ENCODE data around the gene NSL1.
A peak's percentile ranks its signal among the peaks of the same experiment; 100 is the strongest.
"Not testable (repeated sequence)": the region's sequence is repeated elsewhere in the genome, so short reads cannot be mapped to it uniquely, and the experiment has no call there.

Gene NSL1, protein sequence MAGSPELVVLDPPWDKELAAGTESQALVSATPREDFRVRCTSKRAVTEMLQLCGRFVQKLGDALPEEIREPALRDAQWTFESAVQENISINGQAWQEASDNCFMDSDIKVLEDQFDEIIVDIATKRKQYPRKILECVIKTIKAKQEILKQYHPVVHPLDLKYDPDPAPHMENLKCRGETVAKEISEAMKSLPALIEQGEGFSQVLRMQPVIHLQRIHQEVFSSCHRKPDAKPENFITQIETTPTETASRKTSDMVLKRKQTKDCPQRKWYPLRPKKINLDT

DNA sequence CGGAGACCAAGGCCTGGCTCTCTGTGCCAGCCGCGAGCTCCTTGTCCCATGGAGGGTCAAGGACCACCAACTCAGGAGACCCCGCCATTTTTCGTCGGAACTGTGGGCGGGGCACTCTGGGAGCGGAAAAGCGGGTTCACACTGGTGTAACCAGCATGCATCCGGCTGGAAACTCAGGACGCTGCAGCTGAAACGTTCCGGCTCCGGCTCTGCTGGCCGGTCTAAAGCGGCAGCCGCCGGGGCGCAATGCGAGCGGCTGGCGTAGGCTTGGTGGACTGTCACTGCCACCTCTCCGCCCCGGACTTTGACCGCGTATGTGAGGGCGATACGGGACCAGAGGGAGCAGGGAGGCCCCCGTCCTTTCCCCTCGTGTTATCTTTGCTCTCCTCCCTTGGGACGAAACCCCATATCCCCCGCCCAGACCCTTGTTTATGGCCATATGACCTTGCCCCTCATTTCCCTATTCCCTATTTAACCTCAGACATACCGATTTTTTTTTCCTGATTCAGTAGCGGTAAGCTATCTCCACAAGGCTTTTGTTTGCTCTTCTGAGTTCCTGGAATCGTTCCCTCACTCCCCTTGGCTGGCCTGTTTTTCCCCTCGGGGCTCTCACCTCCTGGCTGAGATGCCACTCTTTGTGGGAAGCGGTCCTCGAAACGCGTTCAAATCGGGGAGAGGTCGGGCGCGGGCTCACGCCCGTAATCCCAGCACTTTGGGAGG is at the start of gene NSL1, which contains the start of gene TATDN3:
NSL1 (minus strand) TSS at position 102 of the 720 bp plus-strand sequence; CDS start at position 88, 14 bp downstream.
TATDN3 (plus strand) TSS at position 219 of the 720 bp plus-strand sequence; CDS start at position 247, 28 bp downstream.
- peak; percentile 93 for DNase-seq

DNA sequence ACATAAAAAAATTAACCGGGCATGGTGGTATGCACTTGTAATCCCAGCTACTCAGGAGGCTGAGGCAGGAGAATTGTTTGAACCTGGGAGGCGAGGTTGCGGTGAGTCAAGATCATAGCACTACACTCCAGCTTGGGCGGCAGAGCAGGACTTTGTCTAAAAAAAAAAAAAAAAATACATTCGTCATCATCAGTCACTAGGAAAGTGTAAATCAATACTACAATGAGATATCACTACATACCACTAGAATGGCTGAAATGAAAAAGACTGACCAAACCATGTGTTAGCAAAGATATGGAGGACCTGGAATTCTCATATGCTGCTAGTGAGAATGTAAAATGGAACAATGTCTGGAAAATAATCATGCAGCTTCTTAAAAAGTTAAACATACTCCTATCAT is 46.6 kb upstream of the NSL1 start:
- DNase-seq, result no peak

DNA sequence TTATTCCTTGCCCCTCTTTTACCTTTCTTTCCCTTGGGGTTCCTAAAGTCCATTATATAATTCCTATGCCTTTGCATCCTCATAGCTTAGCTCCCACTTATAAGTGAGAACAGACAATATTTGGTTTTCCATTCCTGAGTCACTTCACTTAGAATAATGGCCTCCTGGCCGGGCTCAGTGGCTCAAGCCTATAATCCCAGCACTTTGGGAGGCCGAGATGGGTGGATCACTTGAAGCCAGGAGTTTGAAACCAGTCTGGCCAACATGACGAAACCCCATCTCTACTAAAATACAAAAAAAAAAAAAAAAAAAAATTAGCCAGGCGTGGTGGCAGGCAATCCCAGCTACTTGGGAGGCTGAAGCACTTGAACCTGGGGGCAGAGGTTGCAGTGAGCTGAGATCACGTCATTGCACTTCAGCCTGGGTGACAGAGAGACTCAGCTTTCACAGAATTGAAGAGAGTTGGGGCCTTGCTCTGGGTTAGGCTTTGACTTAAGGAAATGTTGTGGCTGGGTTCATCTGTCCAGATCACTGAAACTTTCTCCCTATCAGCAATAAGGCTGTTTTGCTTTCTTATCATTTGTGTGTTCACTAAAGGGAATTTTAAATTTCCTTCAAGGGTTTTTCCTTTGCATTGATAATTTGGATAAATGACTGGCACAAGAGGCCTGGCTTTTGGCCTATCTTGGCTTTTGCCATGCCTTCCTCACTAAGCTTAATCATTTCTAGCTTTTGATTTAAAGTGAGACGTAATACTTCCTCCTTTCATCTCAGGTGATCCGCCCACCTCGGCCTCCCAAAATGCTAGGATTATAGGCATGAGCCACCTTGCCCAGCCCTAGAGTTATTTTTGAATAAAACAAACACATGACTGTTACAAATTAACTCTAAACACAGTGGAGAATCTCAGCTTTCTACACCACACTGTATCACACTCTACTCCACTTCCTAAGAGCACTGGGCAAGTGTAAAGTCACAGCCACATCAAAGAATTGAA is 41.9 kb upstream of the NSL1 start:
- DNase-seq, result not testable (repeated sequence)

DNA sequence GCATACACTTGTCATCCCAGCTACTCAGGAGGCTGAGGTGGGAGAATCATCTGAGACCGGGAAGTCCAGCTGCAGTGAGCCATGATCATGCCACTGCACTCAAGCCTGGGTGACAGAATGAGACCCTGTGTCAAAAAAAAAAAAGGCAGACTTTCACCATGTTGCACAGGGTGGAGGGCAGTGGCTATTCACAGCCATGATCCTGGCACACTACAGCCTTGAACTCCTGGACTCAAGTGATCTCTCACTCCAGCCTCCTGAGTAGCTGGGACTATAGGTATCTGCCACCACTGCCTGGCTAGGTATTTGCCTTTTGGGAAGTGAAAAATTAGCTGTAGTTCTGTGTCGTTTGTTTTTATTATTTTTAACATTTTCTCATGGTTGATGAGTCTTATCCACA is 36.8 kb upstream of the NSL1 start:
- no peak for DNase-seq

DNA sequence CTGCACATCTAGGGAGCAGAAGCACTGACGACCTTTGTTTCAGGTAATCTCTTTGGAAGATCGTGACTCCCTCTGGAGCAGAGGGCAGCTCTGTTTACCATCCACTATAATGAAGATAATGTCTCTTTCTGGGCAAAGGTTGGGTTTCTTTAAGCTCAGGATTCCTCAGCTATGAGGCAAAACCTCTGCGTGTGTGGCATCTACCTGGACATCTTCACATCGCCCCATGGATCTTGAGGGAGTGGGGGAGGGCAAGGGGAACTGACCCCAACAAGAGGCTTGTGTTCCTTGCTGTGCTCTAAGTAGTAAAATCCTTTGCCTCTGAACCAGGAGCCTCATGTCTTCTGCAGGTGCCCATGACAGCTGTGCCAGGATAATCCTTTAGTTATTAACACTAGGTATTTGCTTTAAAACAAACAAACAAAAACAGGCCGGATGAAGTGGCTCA is 36.3 kb upstream of the NSL1 start:
- DNase-seq, result no peak

DNA sequence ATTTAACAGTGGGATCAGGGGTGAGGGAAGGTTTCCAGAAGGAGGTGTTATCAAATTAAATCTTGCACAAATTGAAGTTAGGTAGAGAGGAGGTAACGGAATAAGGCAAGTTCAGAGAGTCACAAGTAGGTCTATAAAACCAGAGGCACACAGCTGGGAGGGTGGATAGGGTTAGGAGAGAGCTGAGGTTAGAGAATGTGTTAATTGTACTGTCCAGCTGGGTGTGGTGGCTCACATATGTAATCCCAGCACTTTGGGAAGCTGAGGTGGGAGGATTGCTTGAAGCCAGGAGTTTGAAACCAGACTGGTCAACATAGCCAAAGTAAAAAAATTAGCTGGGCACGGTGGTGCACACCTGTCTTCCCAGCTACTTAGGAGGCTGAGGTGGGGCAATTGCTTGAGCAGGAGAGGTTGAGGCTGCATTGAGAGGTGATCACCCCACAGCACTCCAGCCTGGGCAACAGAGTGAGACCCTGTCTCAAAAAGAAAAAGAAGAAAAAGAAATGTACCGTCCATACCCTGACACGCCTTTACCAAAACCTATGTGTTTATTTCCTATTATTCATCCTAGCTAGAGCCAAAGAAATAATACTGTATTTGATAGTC is 35.7 kb upstream of the NSL1 start:
- no peak for DNase-seq

DNA sequence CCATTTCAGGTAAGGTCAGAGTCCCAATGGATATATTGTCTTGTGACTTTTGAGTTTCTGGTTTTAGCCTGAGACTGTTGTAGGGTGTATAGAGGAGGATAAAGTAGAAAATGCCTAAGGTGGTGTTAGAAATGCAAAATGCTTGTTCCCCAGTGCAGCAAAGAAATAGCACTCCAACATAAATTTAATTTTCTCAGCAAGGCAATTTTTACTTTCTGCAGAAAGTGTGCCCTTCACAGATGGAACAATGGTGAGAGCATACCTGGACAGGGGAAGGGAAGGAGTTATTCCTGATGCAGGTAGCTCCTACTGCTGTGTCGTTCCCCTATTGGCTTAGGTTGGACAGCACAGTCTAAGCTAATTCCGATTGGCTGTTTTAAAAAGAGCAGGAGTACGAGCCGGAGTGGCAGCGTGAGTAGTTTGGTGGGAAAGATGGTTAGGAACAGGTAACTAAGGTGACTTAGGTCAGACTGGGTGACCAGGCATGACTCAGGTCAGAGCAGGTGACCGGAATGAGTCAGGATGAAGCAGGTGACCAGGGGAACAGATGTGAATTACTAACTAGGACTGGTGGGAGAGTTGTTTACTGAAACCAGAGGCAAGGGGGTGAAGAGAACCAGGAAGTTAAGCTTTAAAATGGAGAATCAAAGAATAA is 34.3 kb upstream of the NSL1 start:
- no peak for DNase-seq

DNA sequence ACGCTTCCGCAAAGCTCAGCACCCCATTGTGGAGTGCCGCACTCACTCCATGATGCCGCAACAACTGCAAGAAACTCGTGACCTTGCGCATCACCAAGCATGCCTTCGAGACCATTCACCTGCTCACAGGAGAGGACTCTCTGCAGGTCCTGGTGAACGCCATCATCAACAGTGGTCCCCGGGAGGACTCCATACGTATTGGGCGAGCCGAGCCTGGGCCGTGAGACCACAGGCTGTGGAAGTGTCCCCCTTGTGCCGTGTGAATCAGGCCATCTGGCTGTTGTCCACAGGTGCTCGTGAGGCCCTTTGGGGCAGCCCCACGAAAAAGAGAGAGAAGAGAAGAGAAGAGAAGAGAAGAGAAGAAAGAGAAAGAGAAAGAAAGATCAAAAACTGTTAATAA is 32.6 kb upstream of the NSL1 start:
- no peak for DNase-seq

DNA sequence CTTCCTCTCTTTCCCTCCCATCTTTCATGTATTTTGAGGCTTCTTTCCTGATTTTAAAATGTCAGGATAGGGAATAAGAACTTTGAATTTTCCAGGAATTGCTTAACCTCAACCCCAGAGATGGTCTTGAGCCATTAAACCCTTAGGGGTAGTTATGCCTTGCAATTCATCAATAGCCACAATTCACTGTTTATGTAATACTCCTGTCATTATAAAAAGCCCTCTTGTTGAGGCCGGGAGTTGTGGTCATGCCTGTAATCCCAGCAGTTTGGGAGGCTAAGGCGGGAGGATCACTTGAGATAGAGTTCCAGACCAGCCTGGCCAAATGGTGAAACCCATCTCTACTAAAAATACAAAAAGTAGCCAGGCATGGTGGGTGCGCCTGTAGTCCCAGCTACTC is 31.4 kb upstream of the NSL1 start:
- no peak for DNase-seq

DNA sequence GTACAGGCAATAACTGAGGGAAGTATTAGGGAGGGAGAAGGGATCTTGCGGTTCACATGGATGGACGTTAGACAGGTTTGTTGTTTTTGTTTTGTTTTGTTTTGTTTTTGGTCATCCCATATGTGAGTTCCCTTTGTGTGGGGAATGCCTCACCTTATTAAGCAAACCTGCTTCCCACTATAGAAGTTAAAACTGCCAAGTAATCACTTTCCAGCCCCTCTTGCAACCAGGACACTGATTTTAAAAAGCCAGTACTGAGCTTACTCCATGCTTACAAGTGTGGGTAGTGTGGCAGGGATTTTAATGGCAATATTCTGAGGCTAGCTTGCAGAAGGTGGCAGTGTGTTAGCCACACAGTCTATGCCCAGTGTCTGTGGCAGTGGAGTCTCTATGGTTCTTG is 29.4 kb upstream of the NSL1 start:
- no peak for DNase-seq

DNA sequence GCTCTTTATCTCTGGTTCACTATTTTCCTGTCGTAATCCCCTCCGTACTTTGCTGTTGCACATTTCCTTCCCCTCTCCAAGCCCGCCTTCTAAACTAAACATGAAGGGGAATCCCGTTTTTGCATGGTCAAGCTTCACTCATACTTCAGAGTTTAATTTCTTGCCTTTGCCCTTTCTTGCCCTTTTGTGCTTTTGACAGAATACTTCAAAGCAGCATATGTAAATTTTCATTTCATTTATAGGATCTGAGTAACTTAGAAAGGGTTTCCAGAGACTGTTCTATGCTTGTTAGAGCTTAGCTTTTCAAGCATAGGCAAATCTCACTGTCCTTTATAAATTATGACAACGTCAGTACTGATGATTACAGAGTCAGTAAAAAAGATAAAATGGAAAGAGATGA is 28.1 kb upstream of the NSL1 start:
- no peak for DNase-seq

DNA sequence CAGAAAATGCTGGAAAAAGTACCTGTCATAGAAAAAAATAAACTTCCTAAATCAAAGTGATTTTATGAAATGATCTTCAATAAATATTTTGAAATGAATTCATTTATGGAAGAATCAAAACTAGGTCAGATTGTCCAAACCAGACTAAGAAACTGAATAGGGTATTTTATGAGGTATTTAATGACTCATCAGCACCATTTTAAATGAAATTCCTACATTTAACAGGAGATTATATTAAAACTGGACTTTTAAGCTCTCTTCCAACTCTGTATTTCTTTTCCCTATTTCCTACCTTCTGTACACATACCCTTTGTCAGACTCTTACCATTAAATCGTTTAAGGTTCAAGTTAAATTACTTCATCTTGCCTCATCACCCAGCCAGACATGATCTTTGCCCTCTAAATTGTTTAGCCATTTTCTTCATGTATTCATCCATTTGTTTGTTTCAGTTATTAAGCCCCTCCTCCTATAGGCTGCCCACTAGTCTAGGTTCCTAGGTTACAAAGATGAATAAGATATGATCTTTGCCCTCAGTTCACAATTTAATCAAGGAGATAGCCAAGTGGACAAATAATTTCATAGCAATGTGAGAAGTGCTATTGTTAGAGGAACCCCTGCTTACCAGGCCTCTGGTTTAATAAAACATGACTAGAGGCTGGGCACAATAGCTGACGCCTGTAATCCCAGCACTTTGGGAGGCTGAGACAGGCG is 25.1 kb upstream of the NSL1 start:
- DNase-seq, result no peak

DNA sequence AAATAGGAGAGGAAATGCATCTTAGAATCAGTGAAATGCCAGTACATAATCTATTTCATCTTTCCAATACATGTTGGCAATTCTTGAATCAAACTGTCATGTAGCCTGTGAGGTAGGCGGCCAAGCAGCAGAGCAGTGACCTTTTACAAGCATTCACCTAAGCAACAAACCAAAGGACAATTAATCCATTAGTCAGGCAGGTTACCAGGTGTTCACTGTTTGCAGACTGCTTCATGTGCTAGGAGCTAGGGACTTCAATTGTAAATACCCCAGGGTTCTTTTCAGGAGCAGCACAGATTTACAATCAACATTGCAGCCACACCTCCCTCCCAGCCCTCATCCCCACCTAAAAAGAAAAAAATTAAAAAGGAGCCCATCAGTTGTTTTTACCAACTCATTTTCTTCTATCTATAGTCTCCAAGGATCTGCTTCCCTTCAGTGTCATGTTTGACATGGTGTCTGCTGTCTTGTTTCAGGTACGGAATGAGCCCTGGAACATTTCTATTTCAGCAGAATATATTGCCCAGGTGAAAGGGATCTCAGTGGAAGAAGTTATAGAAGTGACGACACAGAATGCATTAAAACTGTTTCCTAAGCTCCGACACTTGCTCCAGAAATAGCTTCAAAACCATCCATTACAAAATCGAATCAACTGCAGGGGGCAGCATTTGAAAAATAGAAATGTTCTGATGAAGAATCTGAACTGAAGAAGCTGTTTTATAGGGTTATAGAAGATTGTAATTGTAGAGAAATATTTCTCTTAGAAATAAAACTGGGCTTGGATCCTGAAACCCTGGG is 23.2 kb upstream of the NSL1 start:
- peak; percentile 71 for DNase-seq

DNA sequence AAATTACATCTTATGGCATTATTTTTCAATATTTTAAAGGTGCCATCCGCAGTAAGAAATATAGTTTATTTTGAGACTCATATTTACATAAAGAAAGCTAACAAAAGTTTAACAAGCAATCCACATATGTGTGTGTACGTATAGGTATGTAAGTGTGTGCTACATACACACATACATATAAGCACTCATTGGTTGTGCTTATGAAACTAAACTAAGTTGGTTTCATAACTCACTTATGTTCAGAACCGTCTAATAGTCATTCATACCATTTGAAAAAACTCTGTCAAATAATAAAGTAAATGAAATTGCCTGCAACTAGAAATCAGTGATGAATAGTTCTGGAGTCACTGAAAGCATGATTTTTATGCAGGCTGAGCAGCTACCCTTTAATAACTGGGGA is 14.2 kb upstream of the NSL1 start:
- no peak for DNase-seq

DNA sequence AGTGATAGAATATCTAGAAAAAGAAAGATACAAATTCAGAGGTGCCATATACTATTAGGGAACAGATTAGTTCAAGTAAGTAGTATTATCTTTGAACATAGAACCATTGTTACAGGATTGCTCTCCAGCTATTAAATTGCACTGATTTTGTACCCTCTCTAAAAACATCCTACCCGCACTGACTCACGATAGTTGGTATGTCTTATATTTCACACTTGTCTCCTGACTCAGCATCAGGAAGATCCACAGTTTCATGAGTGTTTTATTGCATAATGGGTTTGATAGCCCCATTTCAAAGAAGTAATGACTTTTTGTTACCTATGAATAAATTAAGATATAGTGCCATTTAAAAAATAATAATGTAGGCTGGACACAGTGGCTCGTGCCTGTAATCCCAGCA is 6.1 kb upstream of the NSL1 start:
- DNase-seq, result no peak

DNA sequence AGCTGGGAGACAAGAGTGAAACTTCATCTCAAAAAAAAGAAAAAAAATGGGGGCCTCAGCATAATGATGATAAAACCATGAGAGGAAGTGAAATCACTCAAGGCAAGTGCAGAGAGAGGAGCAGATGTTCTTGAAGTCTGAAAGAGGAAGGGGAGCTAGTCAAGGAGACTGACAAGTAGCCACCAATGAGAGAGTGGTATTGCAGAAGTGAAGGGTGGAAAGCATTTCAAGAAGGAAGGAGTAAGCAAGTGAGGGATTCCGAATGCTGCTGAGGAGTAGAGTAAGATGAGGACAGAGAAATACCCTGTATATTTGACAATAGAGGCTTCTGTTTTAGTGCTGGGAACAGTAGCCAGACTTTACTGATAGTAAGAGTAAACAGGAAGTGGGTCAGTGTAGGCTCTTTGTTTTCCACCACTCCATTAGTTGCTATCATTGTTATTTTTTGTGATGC is 3.0 kb upstream of the NSL1 start:
- peak; percentile 60 for DNase-seq

DNA sequence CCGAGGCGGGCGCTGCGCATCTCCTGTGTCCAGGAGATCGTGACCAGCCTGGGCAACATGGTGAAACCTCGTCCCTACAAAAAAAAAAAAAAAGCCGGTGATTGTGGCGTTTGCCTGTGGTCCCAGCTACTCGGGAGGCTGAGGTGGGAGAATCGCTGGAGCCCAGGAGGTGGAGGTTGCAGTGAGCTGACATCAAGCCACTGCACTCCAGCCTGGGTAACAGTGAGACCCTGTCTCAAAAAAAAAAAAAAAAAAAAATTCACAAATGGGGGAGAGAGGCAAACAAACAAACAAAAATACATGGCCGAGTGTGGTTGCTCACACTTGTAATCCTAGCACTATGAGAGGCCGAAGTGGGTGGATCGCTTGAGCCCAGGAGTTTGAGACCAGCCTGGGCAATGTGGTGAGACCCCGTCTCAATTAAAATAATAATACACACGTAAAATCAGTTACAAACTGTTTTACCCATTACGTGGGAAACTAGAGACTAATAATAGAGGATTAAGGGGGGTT is 875 bp upstream of the NSL1 start:
- no peak for DNase-seq

DNA sequence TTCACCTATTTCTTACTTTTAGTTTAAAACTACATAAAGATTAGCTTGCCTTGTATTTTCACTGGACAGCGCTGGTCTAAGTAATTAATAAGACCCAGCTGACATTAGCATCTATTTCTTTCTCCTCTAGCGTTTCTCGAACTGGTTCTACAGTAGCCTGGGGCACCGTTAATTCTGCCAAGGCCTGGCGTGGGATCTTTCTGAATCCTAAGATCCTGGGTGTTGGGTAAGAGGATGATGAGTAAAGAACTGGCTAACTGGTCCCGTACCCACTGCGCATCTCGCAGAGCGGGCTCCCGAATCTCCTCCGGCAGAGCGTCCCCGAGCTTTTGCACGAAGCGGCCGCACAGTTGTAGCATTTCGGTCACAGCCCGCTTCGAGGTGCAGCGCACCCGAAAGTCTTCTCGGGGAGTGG is 309 bp downstream of the NSL1 start:
- peak; percentile 73 for DNase-seq

DNA sequence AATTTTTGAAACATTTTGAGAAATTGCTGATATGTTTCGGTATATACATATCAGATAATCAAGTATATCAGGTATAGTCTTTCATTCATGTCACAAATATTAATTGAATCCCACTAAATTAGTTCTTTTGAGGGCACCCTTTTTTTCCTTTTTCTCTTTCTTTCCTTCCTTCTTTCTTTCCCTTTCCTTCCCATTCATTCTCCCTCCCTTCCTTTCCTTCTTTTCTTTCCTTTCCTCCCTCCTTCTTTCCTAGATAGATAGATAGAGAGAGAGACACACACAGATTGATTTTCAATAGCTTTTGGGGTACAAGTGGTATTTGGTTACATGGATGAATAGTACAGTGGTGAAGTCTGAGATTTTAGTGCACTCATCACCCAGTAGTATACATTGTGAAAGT is 5.7 kb downstream of the NSL1 start:
- no peak for DNase-seq

DNA sequence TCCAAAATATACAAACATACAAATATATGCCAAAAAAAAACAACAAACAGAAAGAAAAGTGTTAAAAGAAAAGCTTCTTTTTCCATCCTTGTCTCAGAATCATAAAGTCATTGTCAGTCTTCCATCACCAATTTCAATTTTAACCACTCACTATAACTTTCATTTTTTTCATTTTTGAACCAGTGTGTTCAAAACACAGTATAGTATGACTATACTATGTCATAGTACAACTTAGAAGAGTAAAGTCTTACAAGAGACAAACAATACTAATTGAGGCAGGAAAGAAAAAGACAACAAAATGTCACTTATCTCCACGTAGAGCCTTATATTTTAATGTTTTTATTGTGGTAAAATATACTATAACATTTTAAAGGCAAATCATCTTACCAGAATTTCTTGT is 7.6 kb downstream of the NSL1 start:
- no peak for DNase-seq
